Vagina (tissue), 2 donors: ENCODE results near the gene RHEB. TPM values are rescaled to one million over a fixed set of nuclear protein-coding genes. Genes with fewer than 3 reads are reported as not detected.

Experiments used
- DNase-seq, 2 donors: peaks; one replicate each; pipeline ENCODE4 v3.0.0-alpha.2; 2017; ENCODE audit errors: extremely low spot score in 2 of 2
- H3K27ac ChIP-seq: fragments of 200-600 bp; sonication (generic); one replicate; pipeline ENCODE4 v1.5.1; 2019
- H3K27me3 ChIP-seq: fragments of 200-600 bp; sonication (generic); one replicate; pipeline ENCODE4 v1.5.1; 2019
- H3K36me3 ChIP-seq, 2 donors: fragments of 200-600 bp; sonication (generic); one replicate each; pipeline ENCODE4 v1.5.1; 2017 to 2019
- H3K4me1 ChIP-seq: fragments of 200-600 bp; sonication (generic); one replicate; pipeline ENCODE4 v1.5.1; 2019
- H3K4me3 ChIP-seq, 2 donors: fragments of 200-600 bp; sonication (generic); 1 replicate in 1 of 2; 2 replicates in 1 of 2; pipeline ENCODE4 v1.5.1; 2016 to 2019
- H3K9me3 ChIP-seq: fragments of 200-600 bp; sonication (generic); one replicate; pipeline ENCODE4 v1.5.1; 2019
- POLR2A ChIP-seq, 2 donors: fragments of 450-650 bp; IDR thresholded peaks; one replicate each; pipeline ENCODE4 v1.6.1; 2017; ENCODE audit warnings: antibody characterized with exemption in 2 of 2, mild to moderate bottlenecking in 2 of 2, moderate library complexity in 2 of 2
- POLR2AphosphoS5 ChIP-seq, 2 donors: sonication (generic); formaldehyde crosslinking; IDR thresholded peaks; one replicate each; pipeline ENCODE4 v1.9.0; 2017; ENCODE audit warnings: antibody characterized with exemption in 2 of 2, mild to moderate bottlenecking in 2 of 2, low read depth in 1 of 2; ENCODE audit not compliant: insufficient read depth in 1 of 2
- intact Hi-C: fragments of 100-400 bp; cut with DNase I; formaldehyde crosslinking; loops from one replicate; pipeline ENCODE4 v1.15.1; 2023
- total RNA-seq: library from RNA; depleted of rRNA; stranded (reverse); fragments of >200 nt; gene quantifications from one replicate; pipeline ENCODE4 v1.2.3, GENCODE V29; 2016
- TF ChIP-seq, protein P1 (sequence below), 3 experiments: fragments of 450-650 bp in 2 of 3; fragments of 200-600 bp in 1 of 3; sonication (generic) in 1 of 3; IDR thresholded peaks; one replicate each; pipeline ENCODE4 v1.5.1; 2017 to 2019; ENCODE audit warnings: antibody characterized with exemption in 3 of 3, mild to moderate bottlenecking in 2 of 3, moderate library complexity in 2 of 3

The RHEB gene
- total RNA-seq, 1 donor from 2014 or later: 74.2 TPM

DNA sequence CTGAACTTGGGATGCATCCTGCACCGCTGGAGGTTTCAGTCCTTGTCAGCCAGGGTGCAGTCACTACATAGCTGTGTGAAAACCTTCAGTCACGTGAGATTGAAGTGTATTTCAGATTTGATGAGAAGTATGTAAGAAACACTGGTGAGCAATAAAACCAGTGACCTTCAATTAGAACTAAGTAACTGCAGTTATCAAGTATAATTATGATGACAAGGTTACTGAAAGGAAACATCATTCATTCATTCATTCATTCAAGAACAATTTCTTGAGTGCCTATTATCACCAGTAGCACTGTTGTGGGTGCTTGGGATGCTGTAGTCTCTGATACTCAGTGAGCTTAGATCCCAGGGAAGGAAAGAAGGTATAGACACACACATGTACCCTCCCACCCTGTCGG, 33.6 kb downstream of the RHEB start:
- Histone ChIP-seq H3K4me3 (no peak overlapping the region), H3K9me3 (no peaks in the 10 kb centered on the region), H3K27me3 (no peaks in the 10 kb centered on the region), H3K4me1 (peaks cover 20% of the 10 kb centered on the region), H3K27ac (no peak overlapping the region), H3K36me3 (peaks cover 0 to 62% of the 10 kb centered on the region in 2 donors)
- TF ChIP-seq POLR2A (IDR thresholded peaks at IDR 0.05) (no peak), POLR2AphosphoS5 (IDR thresholded peaks at IDR 0.05; ENCODE audit: insufficient read depth in 1 of 2, low read depth in 1 of 2) (no peak)
- TF ChIP-seq, protein P1, sequence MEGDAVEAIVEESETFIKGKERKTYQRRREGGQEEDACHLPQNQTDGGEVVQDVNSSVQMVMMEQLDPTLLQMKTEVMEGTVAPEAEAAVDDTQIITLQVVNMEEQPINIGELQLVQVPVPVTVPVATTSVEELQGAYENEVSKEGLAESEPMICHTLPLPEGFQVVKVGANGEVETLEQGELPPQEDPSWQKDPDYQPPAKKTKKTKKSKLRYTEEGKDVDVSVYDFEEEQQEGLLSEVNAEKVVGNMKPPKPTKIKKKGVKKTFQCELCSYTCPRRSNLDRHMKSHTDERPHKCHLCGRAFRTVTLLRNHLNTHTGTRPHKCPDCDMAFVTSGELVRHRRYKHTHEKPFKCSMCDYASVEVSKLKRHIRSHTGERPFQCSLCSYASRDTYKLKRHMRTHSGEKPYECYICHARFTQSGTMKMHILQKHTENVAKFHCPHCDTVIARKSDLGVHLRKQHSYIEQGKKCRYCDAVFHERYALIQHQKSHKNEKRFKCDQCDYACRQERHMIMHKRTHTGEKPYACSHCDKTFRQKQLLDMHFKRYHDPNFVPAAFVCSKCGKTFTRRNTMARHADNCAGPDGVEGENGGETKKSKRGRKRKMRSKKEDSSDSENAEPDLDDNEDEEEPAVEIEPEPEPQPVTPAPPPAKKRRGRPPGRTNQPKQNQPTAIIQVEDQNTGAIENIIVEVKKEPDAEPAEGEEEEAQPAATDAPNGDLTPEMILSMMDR (IDR thresholded peaks at IDR 0.05): no peak
- intact Hi-C loops: no loop called here
- DNase-seq: no peak

DNA sequence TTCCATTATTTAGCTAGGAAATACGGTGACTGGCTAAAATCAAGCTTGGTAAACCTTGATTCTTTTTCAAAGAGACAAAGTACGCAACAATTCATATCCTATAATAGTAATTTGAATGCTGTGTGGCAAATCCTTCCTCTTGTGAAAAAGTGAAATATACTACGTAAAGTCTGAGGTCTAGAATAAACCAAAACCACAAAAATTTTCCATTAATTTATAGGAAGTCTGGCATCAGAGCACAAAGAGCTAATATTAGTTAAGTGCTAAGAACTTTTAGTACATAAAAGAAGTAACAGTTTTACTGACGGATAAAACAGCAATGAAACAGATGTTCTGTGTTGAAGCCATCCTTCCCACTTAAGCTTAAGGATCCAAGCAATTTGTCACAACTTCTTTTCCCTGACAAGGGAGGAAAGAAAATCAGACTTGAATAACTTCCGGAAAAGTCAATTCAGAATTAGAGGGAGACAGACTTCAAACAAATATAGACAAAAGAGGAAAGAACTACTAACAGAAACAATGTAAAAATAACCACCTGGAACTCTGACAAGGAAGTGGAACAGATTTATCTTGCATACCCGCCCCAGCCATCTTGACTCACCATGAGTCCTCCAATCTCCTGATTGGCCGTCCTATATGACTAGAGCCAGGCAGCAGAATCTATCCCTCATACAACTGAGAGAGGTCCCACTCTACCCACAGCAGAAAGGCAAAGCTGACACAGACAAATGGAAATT, 34.6 kb downstream of the RHEB start:
- no peak overlapping the region for H3K4me3 ChIP-seq
- no peaks in the 10 kb centered on the region for H3K27me3 ChIP-seq
- H3K27ac ChIP-seq: no peak overlapping the region
- H3K9me3 ChIP-seq: no peaks in the 10 kb centered on the region
- DNase-seq: no peak
- no peak for TF ChIP-seq POLR2AphosphoS5 (IDR thresholded peaks at IDR 0.05; ENCODE audit: insufficient read depth in 1 of 2, low read depth in 1 of 2)
- peaks cover 20% of the 10 kb centered on the region for H3K4me1 ChIP-seq
- H3K36me3 ChIP-seq: peaks cover 0 to 66% of the 10 kb centered on the region in 2 donors
- intact Hi-C loops: no loop called here

DNA sequence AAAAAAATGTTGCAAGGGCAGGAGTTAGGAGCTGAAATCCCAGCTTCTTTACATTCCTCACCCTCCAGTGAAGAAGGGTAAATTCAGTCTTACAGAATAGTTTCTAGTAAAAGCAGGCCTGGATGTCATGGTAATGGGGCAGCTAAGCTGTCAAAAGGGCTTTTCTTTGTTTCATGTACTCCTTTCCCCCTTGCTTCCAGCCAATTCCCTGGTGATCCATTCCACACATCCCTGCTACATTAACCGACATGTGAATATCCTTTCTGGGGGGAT, 36.0 kb downstream of the RHEB start:
- intact Hi-C loops: no loop called here

DNA sequence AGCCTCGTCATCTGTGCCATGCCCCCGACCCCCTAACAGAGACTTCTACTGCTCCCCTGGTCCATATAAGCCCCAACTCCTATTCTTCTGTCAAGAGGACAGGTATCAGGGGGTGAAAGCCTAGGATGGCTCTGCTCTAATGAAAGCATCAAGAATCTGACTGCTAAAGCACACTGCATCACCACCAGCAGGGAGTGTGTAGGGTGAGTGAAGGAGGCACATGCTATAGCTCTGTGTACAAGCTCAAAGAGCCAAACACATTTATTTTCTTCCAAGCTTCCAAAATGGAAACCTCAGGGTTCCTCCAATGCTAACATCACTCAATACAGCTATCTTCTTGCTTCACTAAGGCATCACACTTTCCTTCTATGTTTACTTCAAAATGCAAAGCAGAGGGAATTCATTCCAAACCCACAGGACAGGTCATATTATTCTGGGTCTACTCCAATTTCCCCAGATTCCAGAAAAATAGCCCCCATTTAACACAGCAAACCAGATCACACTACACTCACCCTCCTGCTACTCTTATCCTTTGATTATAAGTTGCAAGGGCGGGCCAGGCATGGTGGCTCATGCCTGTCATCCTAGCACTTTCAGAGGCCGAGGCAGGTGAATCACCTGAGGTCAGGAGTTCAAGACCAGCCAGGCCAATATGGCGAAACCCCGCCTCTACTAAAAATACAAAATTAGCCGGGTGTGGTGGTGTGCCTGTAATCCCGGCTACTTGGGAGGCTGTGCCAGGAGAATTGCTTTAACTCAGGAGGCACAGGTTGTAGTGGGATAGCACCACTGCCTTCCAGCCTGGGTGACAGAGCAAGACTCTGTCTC, 36.6 kb downstream of the RHEB start:
- Histone ChIP-seq H3K4me1 (peaks cover 20% of the 10 kb centered on the region), H3K4me3 (no peak overlapping the region), H3K27me3 (no peaks in the 10 kb centered on the region), H3K27ac (no peak overlapping the region), H3K9me3 (no peaks in the 10 kb centered on the region), H3K36me3 (peaks cover 0 to 47% of the 10 kb centered on the region in 2 donors)
- TF ChIP-seq POLR2AphosphoS5 (IDR thresholded peaks at IDR 0.05; ENCODE audit: insufficient read depth in 1 of 2, low read depth in 1 of 2) (no peak), POLR2A (IDR thresholded peaks at IDR 0.05) (no peak)
- TF ChIP-seq, protein P1 (IDR thresholded peaks at IDR 0.05): no peak
- intact Hi-C loops: no loop called here
- no peak for DNase-seq

More for the DNA sequence above, 36.0 kb downstream of the RHEB start:
- Histone ChIP-seq H3K4me3 (no peak overlapping the region), H3K9me3 (no peaks in the 10 kb centered on the region), H3K36me3 (peaks cover 0 to 53% of the 10 kb centered on the region in 2 donors), H3K27ac (no peak overlapping the region), H3K27me3 (no peaks in the 10 kb centered on the region), H3K4me1 (peaks cover 20% of the 10 kb centered on the region)
- no peak for DNase-seq
- TF ChIP-seq POLR2AphosphoS5 (IDR thresholded peaks at IDR 0.05; ENCODE audit: insufficient read depth in 1 of 2, low read depth in 1 of 2) (no peak), POLR2A (IDR thresholded peaks at IDR 0.05) (no peak)
- TF ChIP-seq, protein P1 (IDR thresholded peaks at IDR 0.05): no peak

DNA sequence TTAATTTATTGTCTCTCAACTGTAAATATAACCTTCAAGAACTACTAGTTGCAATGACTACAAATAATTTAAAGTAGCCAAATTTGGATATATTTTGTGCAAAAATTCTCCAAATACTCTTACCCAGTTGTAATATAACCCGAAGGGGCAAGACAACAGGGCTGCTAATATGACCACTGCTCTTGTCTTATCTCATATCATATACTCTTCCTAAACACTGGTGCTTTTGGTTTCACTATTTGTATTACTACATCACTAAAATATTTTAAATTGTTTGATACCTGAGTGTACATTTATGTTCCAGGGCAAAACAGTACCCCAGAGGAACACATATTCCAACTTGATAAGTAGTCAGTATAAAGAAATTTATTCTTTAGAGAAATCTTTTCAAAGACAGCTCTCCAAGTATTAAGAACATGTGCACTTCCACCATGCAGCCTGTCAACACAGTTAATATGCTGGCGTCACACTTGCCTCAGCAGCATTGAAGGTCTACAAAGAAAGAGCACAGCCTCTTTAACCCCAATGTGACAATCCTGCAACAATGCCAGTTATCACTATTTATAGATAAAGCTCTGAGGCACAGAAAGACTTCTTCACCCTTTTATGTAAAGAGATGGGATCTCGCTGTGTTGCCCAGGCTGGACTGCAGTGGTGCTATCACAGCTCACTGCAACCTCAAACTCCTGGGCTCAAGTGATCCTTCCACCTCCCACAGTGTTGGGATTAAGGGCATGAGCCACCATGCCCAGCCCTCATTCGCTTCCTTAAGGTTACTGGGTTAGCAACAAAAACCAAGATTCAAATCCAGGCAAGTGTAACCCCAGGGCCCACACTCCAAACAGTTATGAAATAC, 37.8 kb downstream of the RHEB start:
- H3K4me1 ChIP-seq: peaks cover 20% of the 10 kb centered on the region
- TF ChIP-seq POLR2AphosphoS5 (IDR thresholded peaks at IDR 0.05; ENCODE audit: insufficient read depth in 1 of 2, low read depth in 1 of 2) (no peak), POLR2A (IDR thresholded peaks at IDR 0.05) (no peak)
- TF ChIP-seq, protein P1 (IDR thresholded peaks at IDR 0.05): no peak

More for the DNA sequence above, 37.8 kb downstream of the RHEB start:
- intact Hi-C loops: no loop called here
- Histone ChIP-seq H3K36me3 (peaks cover 0 to 42% of the 10 kb centered on the region in 2 donors), H3K27me3 (no peaks in the 10 kb centered on the region), H3K4me3 (no peak overlapping the region), H3K9me3 (no peaks in the 10 kb centered on the region), H3K27ac (no peak overlapping the region)
- DNase-seq: no peak
